HG03571 (cell line): ENCODE data around the gene MAB21L1.

ENCODE experiments used
- ATAC-seq: cut with Tn5 transposase; IDR thresholded peaks from one replicate; pipeline ENCODE4 v1.9.1; 2021; ENCODE audit not compliant: unreplicated experiment

Gene MAB21L1

GRCh38 chr13:35480346-35480745, 3.9 kb upstream of the MAB21L1 start:
- ATAC-seq = no peak

GRCh38 chr13:35479706-35480105, 3.2 kb upstream of the MAB21L1 start:
- no peak for ATAC-seq

- ATAC-seq = no peak
These were observed 2.6 kb upstream of the MAB21L1 start for GRCh38 chr13:35479038-35479492.

- ATAC-seq = no peak
These were observed 2.0 kb upstream of the MAB21L1 start for GRCh38 chr13:35478271-35479037.

GRCh38 chr13:35477386-35477946, 977 bp upstream of the MAB21L1 start:
- no peak for ATAC-seq

- ATAC-seq = no peak
These were observed 1.1 kb downstream of the MAB21L1 start for GRCh38 chr13:35475212-35475959.

GRCh38 chr13:35474496-35475211, 1.8 kb downstream of the MAB21L1 start:
- ATAC-seq = no peak

- ATAC-seq = no peak
These were observed 2.7 kb downstream of the MAB21L1 start for GRCh38 chr13:35473802-35474201.

- no peak for ATAC-seq
These were observed 3.2 kb downstream of the MAB21L1 start for GRCh38 chr13:35473206-35473775.

GRCh38 chr13:35472323-35472881, 4.1 kb downstream of the MAB21L1 start:
- no peak for ATAC-seq

GRCh38 chr13:35471706-35472322, 4.7 kb downstream of the MAB21L1 start:
- ATAC-seq = no peak

- no peak for ATAC-seq
These were observed 5.5 kb downstream of the MAB21L1 start for GRCh38 chr13:35470671-35471661.

- ATAC-seq = no peak
These were observed 6.5 kb downstream of the MAB21L1 start for GRCh38 chr13:35469806-35470525.

- no peak for ATAC-seq
These were observed 8.3 kb downstream of the MAB21L1 start for GRCh38 chr13:35468195-35468594.

GRCh38 chr13:35465371-35465770, 11.1 kb downstream of the MAB21L1 start:
- ATAC-seq = no peak

- ATAC-seq = no peak
These were observed 16.4 kb downstream of the MAB21L1 start for GRCh38 chr13:35460061-35460460.

- ATAC-seq = no peak
These were observed 19.2 kb downstream of the MAB21L1 start for GRCh38 chr13:35457258-35457657.

- no peak for ATAC-seq
These were observed 21.5 kb downstream of the MAB21L1 start for GRCh38 chr13:35455022-35455421.
